ENCODE results near the gene MSMP. TPM values are rescaled to one million over a fixed set of nuclear protein-coding genes. Genes with fewer than 3 reads are reported as not detected.
A peak's percentile ranks its signal among the peaks of the same experiment; 100 is the strongest.

The MSMP gene
- total and polyA plus RNA-seq, 9 of the 15 experiments (the other 6 are each of a cell fraction or from before 2014, with no cell fraction given), result 0.60 TPM; not detected in 8

GRCh38 chr9:35771943-35772342, 17.9 kb upstream of the MSMP start:
- H3K9me1 ChIP-seq (ENCODE audit: control insufficient read depth, insufficient read depth, low read length), result no peaks in the 10 kb centered on the region
- CTCF ChIA-PET (ENCODE audit: low intra/inter-chr PET ratio), result no interaction called here
- H3K36me3 ChIP-seq (ENCODE audit: control insufficient read depth, insufficient read depth, low read length), result 0 out of 3 replicates have a peak, but pooled peaks cover 4% of the 10 kb centered on the region
- no peak overlapping the region for H3K4me2 ChIP-seq (ENCODE audit: insufficient read depth, low read length)
- no peak overlapping the region for H2AFZ ChIP-seq (ENCODE audit: low read depth, low read length)
- H4K20me1 ChIP-seq (replicated peaks; ENCODE audit: control insufficient read depth, insufficient read depth, low read length), result no peaks in the 10 kb centered on the region
- H3K27me3 ChIP-seq (ENCODE audit: control insufficient read depth in 2 of 2, insufficient read depth in 2 of 2, low read length in 2 of 2), result no peaks in the 10 kb centered on the region
- FAIRE-seq (no peak), ATAC-seq (no peak), DNase-seq (ENCODE audit: extremely low read depth in 1 of 4, low spot score in 3 of 4) (no peak)
- POLR2A ChIA-PET, result interaction anchor here (0.5 to 1.8 kb wide), 5 partner anchors 10 to 44 kb away, joined by 3 to 5 read pairs (median 3); partner anchors contain the start of genes GBA2 and RGP1
- in situ Hi-C loops (cut with MboI) (no loop called here), intact Hi-C loops (cut with micrococcal nuclease) (no loop called here)
- H3K9ac ChIP-seq (ENCODE audit: insufficient read depth in 1 of 2, low read depth in 2 of 2, low read length in 2 of 2), result no peak overlapping the region
- WGBS (ENCODE audit: insufficient coverage, low coverage, missing lambda C conversion rate), result 83% methylated on average over 3 of the region's 3 CpGs
- no peak for TF ChIP-seq CEBPG (CRISPR knock-in tag; IDR thresholded peaks at IDR 0.05)
- peak; percentile 50 to 80; a peak in 3 of 4 replicates for TF ChIP-seq CEBPG (tag; conservative IDR thresholded peaks at IDR 0.05 in 1 of 2, IDR thresholded peaks at IDR 0.05 in 1 of 2)
- no peak for TF ChIP-seq RBM22 (IDR thresholded peaks at IDR 0.05; ENCODE audit: low read depth, low read length, poor library complexity, severe bottlenecking)
- TF ChIP-seq CEBPB (tag; IDR thresholded peaks at IDR 0.05), result peak; percentile 84
- H3K4me1 ChIP-seq (replicated peaks in 1 of 2; ENCODE audit: control insufficient read depth in 2 of 2, insufficient read depth in 2 of 2, low read length in 2 of 2), result peaks cover 6 to 23% of the 10 kb centered on the region in 2 experiments; a peak in 4 of 5 replicates
- BruUV-seq (replicated peaks), result no TSS peak
- H3K27ac ChIP-seq (ENCODE audit: extremely low read depth, low read depth, low read length), result no peak overlapping the region
- H3K4me3 ChIP-seq, result no peak overlapping the region
- no peaks in the 10 kb centered on the region for H3K9me3 ChIP-seq (replicated peaks; ENCODE audit: control insufficient read depth, insufficient read depth, low read depth, low read length)
- peaks cover 10% of the 10 kb centered on the region for H3K79me2 ChIP-seq (ENCODE audit: control insufficient read depth, insufficient read depth, low read length)

- H3K27ac ChIP-seq (ENCODE audit: extremely low read depth, low read depth, low read length), result peak overlapping the region; percentile 48; the same call in 1 of the 3 replicates
- 0% methylated on average over 1 of the region's 1 CpG for WGBS (ENCODE audit: insufficient coverage, low coverage, missing lambda C conversion rate)
- H3K79me2 ChIP-seq (ENCODE audit: control insufficient read depth, insufficient read depth, low read length), result peaks cover 14% of the 10 kb centered on the region
- H3K4me1 ChIP-seq (replicated peaks in 1 of 2; ENCODE audit: control insufficient read depth in 2 of 2, insufficient read depth in 2 of 2, low read length in 2 of 2), result peaks cover 6 to 23% of the 10 kb centered on the region in 2 experiments; a peak in 4 of 5 replicates
- no peak overlapping the region for H2AFZ ChIP-seq (ENCODE audit: low read depth, low read length)
- no peaks in the 10 kb centered on the region for H4K20me1 ChIP-seq (replicated peaks; ENCODE audit: control insufficient read depth, insufficient read depth, low read length)
- peak; percentile 22 to 52 (median 34) for DNase-seq (ENCODE audit: extremely low read depth in 1 of 4, low spot score in 3 of 4)
- 0 out of 3 replicates have a peak, but pooled peaks cover 4% of the 10 kb centered on the region for H3K36me3 ChIP-seq (ENCODE audit: control insufficient read depth, insufficient read depth, low read length)
- H3K4me3 ChIP-seq, result no peak overlapping the region
- peak; percentile 35 for FAIRE-seq
- peak; percentile 34; the same call in 1 of the 3 replicates for ATAC-seq
- no peaks in the 10 kb centered on the region for H3K27me3 ChIP-seq (ENCODE audit: control insufficient read depth in 2 of 2, insufficient read depth in 2 of 2, low read length in 2 of 2)
- no TSS peak for BruUV-seq (replicated peaks)
- intact Hi-C loops (cut with micrococcal nuclease) (no loop called here), in situ Hi-C loops (cut with MboI) (no loop called here)
- no peak overlapping the region for H3K4me2 ChIP-seq (ENCODE audit: insufficient read depth, low read length)
- POLR2A ChIA-PET, result interaction anchor here (0.6 to 1.8 kb wide), 5 partner anchors 9 to 353 kb away, joined by 3 to 5 read pairs (median 3); partner anchors contain the start of genes GBA2 and RGP1
- H3K9me3 ChIP-seq (replicated peaks; ENCODE audit: control insufficient read depth, insufficient read depth, low read depth, low read length), result no peaks in the 10 kb centered on the region
- CTCF ChIA-PET (ENCODE audit: low intra/inter-chr PET ratio), result no interaction called here
- no peak overlapping the region for H3K9ac ChIP-seq (ENCODE audit: insufficient read depth in 1 of 2, low read depth in 2 of 2, low read length in 2 of 2)
- H3K9me1 ChIP-seq (ENCODE audit: control insufficient read depth, insufficient read depth, low read length), result no peaks in the 10 kb centered on the region
- TF ChIP-seq ZBTB12 (CRISPR knock-in tag; IDR thresholded peaks at IDR 0.05) (no peak), ZC3H8 (IDR thresholded peaks at IDR 0.05) (no peak), E2F8 (IDR thresholded peaks at IDR 0.05; ENCODE audit: low read depth, partially characterized antibody) (no peak), TAL1 (IDR thresholded peaks at IDR 0.05) (0 out of 2 replicates have a peak, but pooled peaks have one; percentile 17), FOXA3 (CRISPR knock-in tag; conservative IDR thresholded peaks at IDR 0.05 in 1 of 2, IDR thresholded peaks at IDR 0.05 in 1 of 2) (peak in 1 of 2 experiments; percentile 73; a peak in 3 of 4 replicates), RAD51 (IDR thresholded peaks at IDR 0.05; ENCODE audit: borderline replicate concordance, low read depth) (no peak), CBX2 (IDR thresholded peaks at IDR 0.05; ENCODE audit: insufficient read depth, low read length, poor library complexity, severe bottlenecking) (no peak)
Observed at GRCh38 chr9:35771534-35771933, 17.5 kb upstream of the MSMP start.

Data from K562 (cell line).